ENCODE measurements around the gene SESN2.
"Not testable (repeated sequence)": the region's sequence is repeated elsewhere in the genome, so short reads cannot be mapped to it uniquely, and the experiment has no call there.

SESN2 gene

DNA sequence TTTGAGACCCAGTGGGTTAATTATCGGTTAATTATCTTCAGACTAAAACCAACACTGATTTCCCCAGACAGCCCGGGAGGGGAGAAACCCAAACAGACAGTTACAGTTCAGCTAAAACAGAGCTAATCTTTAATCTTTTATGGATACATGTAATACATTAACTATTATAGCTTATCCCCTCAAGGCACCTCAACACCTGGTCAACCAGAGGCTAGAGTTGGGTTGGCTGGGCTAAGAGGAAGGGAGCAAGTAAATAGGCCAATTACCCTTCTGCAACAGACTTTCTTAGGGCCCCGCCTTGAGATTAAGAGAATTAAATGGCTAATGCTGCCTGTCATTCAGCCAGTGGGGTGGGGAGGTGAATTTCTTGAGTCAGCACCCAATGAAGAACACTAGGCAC, 62.9 kb downstream of the SESN2 start:
- DNase-seq (ENCODE audit: low read depth, low spot score) = no peak

DNA sequence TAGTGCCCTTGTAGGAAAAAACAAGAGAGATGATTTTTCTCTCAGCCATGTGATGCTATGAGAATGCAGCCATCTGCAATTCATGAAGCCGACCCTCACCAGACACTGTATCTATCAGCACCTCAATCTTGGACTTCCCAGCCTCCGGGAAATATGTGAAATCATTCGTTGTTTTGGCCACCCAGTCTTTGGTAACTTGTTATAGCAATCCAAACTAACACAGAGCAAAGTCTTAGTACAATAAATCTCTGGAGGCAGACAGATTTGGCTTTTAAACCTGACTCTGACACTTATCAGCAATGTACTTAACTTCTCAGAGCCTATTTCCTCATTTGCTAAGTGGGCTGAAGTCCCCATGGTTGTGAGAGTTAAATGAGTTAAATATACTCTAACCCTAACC, 64.4 kb downstream of the SESN2 start:
- H3K27me3 ChIP-seq (ENCODE audit: insufficient read depth, insufficient read length) = no peaks in the 10 kb centered on the region
- DNase-seq (ENCODE audit: low read depth, low spot score) = no peak
- H3K4me3 ChIP-seq (ENCODE audit: insufficient read length, low read depth) = no peak overlapping the region
- H3K9me3 ChIP-seq (ENCODE audit: insufficient read depth, low read length) = no peaks in the 10 kb centered on the region
- H3K4me1 ChIP-seq (ENCODE audit: insufficient read depth, insufficient read length) = no peaks in the 10 kb centered on the region
- no peaks in the 10 kb centered on the region for H3K36me3 ChIP-seq (ENCODE audit: insufficient read depth, insufficient read length, low read length)
- TF ChIP-seq YY1 (IDR thresholded peaks at IDR 0.05; ENCODE audit: insufficient read depth, insufficient read length) = no peak
- TF ChIP-seq SUZ12 (IDR thresholded peaks at IDR 0.05; ENCODE audit: extremely low read depth, insufficient read depth, insufficient read length) = no peak
- no peak for TF ChIP-seq ZNF274 (IDR thresholded peaks at IDR 0.05; ENCODE audit: low read depth, low read length)
- H3K9ac ChIP-seq (ENCODE audit: insufficient read length, low read depth) = no peak overlapping the region

More for the DNA sequence above, 62.9 kb downstream of the SESN2 start:
- no peaks in the 10 kb centered on the region for H3K27me3 ChIP-seq (ENCODE audit: insufficient read depth, insufficient read length)
- no peaks in the 10 kb centered on the region for H3K4me1 ChIP-seq (ENCODE audit: insufficient read depth, insufficient read length)
- no peak overlapping the region for H3K9ac ChIP-seq (ENCODE audit: insufficient read length, low read depth)
- H3K36me3 ChIP-seq (ENCODE audit: insufficient read depth, insufficient read length, low read length) = no peaks in the 10 kb centered on the region
- H3K4me3 ChIP-seq (ENCODE audit: insufficient read length, low read depth) = no peak overlapping the region
- H3K9me3 ChIP-seq (ENCODE audit: insufficient read depth, low read length) = no peaks in the 10 kb centered on the region
- TF ChIP-seq SUZ12 (IDR thresholded peaks at IDR 0.05; ENCODE audit: extremely low read depth, insufficient read depth, insufficient read length) (no peak), YY1 (IDR thresholded peaks at IDR 0.05; ENCODE audit: insufficient read depth, insufficient read length) (no peak), ZNF274 (IDR thresholded peaks at IDR 0.05; ENCODE audit: low read depth, low read length) (no peak)

DNA sequence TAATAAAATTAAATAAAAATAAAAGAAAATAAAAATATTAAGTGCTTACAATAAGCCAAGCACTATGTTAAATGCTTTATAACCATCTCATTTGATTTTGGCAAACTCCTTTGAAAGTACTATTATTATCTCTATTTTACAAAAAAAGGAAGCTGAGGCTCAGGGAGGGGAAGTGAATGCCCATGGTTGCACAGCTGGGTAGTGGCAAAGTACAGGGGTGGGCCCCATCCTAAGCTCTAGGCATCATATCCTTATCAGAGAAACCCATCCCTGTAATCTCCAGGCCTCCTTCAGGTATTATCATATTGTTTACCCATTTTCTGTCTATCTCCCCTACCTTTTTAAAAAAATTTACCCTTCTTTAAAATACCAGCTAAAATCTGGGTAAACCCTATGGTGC, 67.2 kb downstream of the SESN2 start:
- Histone ChIP-seq H3K27me3 (ENCODE audit: insufficient read depth, insufficient read length) (no peaks in the 10 kb centered on the region), H3K4me3 (ENCODE audit: insufficient read length, low read depth) (no peak overlapping the region), H3K9ac (ENCODE audit: insufficient read length, low read depth) (no peak overlapping the region), H3K36me3 (ENCODE audit: insufficient read depth, insufficient read length, low read length) (peaks cover 13% of the 10 kb centered on the region), H3K9me3 (ENCODE audit: insufficient read depth, low read length) (no peaks in the 10 kb centered on the region), H3K4me1 (ENCODE audit: insufficient read depth, insufficient read length) (no peaks in the 10 kb centered on the region)
- TF ChIP-seq YY1 (IDR thresholded peaks at IDR 0.05; ENCODE audit: insufficient read depth, insufficient read length) = no peak
- TF ChIP-seq ZNF274 (IDR thresholded peaks at IDR 0.05; ENCODE audit: low read depth, low read length) = no peak
- no peak for TF ChIP-seq SUZ12 (IDR thresholded peaks at IDR 0.05; ENCODE audit: extremely low read depth, insufficient read depth, insufficient read length)
- no peak for DNase-seq (ENCODE audit: low read depth, low spot score)

DNA sequence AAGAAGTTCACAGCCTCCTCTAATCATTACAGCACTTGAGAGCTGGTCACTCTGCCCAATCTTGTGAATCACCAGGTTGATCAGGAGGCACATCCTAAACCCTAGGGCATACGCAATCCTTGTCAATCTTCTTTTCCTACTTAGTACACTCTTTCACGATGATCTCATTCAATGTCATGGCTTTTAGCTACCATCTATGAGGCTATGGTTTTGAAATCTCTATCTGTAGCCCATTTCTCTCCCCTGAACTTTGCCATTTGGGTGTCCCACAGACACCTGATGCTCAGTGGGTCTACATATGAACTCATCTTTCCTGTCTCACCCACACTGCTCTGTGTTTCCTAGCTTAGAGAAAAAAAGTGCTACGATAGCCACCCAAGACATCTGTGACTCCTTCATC, 67.7 kb downstream of the SESN2 start:
- no peak overlapping the region for H3K9ac ChIP-seq (ENCODE audit: insufficient read length, low read depth)
- DNase-seq (ENCODE audit: low read depth, low spot score) = no peak
- no peaks in the 10 kb centered on the region for H3K4me1 ChIP-seq (ENCODE audit: insufficient read depth, insufficient read length)
- TF ChIP-seq YY1 (IDR thresholded peaks at IDR 0.05; ENCODE audit: insufficient read depth, insufficient read length) = no peak
- TF ChIP-seq SUZ12 (IDR thresholded peaks at IDR 0.05; ENCODE audit: extremely low read depth, insufficient read depth, insufficient read length) = no peak
- no peak for TF ChIP-seq ZNF274 (IDR thresholded peaks at IDR 0.05; ENCODE audit: low read depth, low read length)
- no peaks in the 10 kb centered on the region for H3K27me3 ChIP-seq (ENCODE audit: insufficient read depth, insufficient read length)
- no peak overlapping the region for H3K4me3 ChIP-seq (ENCODE audit: insufficient read length, low read depth)
- peaks cover 17% of the 10 kb centered on the region for H3K36me3 ChIP-seq (ENCODE audit: insufficient read depth, insufficient read length, low read length)
- H3K9me3 ChIP-seq (ENCODE audit: insufficient read depth, low read length) = no peaks in the 10 kb centered on the region

DNA sequence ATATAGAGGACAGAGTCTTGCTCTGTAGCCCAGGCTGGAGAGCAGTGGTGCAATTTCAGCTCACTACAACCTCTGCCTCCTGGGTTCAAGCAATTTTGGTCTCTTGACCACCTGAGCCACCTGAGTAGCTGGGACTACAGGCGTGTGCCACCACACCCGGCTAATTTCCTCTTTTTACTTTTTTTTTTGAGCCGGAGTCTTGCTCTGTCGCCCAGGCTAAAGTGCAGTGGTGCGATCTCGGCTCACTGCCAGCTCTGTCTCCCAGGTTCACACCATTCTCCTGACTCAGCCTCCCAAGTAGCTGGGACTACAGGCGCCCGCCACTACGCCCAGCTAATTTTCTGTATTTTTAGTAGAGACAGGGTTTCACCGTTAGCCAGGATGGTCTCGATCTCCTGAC, 68.1 kb downstream of the SESN2 start:
- not testable (repeated sequence) for DNase-seq (ENCODE audit: low read depth, low spot score); H3K4me1 ChIP-seq (ENCODE audit: insufficient read depth, insufficient read length); H3K27me3 ChIP-seq (ENCODE audit: insufficient read depth, insufficient read length); H3K4me3 ChIP-seq (ENCODE audit: insufficient read length, low read depth); H3K9me3 ChIP-seq (ENCODE audit: insufficient read depth, low read length); H3K9ac ChIP-seq (ENCODE audit: insufficient read length, low read depth)
- H3K36me3 ChIP-seq (ENCODE audit: insufficient read depth, insufficient read length, low read length) = peaks cover 22% of the 10 kb centered on the region

DNA sequence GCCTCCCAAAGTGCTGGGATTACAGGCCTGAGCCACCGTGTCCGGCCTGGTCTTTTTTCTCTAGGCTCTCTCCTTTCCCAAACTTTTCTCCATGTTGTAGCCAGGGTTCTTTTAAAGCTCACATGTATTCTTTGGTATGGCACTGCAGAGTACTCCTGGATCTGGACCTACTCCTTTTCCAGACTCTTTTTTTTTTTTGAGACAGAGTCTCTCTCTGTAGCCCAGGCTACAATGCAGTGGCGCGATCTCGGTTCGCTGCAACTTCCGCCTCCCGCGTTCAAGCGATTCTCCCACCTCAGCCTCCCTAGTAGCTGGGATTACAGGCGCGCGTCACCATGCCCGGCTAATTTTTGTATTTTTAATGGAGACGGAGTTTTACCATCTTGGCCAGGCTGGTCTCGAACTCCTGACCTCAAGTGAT, 68.9 kb downstream of the SESN2 start:
- peaks cover 29% of the 10 kb centered on the region for H3K36me3 ChIP-seq (ENCODE audit: insufficient read depth, insufficient read length, low read length)
- peak overlapping the region; percentile 90 for H3K9ac ChIP-seq (ENCODE audit: insufficient read length, low read depth)
- no peaks in the 10 kb centered on the region for H3K9me3 ChIP-seq (ENCODE audit: insufficient read depth, low read length)
- TF ChIP-seq ZNF274 (IDR thresholded peaks at IDR 0.05; ENCODE audit: low read depth, low read length) = no peak
- TF ChIP-seq YY1 (IDR thresholded peaks at IDR 0.05; ENCODE audit: insufficient read depth, insufficient read length) = no peak
- no peak for TF ChIP-seq SUZ12 (IDR thresholded peaks at IDR 0.05; ENCODE audit: extremely low read depth, insufficient read depth, insufficient read length)
- no peaks in the 10 kb centered on the region for H3K4me1 ChIP-seq (ENCODE audit: insufficient read depth, insufficient read length)
- H3K27me3 ChIP-seq (ENCODE audit: insufficient read depth, insufficient read length) = no peaks in the 10 kb centered on the region
- DNase-seq (ENCODE audit: low read depth, low spot score) = no peak
- H3K4me3 ChIP-seq (ENCODE audit: insufficient read length, low read depth) = peak overlapping the region; percentile 60

DNA sequence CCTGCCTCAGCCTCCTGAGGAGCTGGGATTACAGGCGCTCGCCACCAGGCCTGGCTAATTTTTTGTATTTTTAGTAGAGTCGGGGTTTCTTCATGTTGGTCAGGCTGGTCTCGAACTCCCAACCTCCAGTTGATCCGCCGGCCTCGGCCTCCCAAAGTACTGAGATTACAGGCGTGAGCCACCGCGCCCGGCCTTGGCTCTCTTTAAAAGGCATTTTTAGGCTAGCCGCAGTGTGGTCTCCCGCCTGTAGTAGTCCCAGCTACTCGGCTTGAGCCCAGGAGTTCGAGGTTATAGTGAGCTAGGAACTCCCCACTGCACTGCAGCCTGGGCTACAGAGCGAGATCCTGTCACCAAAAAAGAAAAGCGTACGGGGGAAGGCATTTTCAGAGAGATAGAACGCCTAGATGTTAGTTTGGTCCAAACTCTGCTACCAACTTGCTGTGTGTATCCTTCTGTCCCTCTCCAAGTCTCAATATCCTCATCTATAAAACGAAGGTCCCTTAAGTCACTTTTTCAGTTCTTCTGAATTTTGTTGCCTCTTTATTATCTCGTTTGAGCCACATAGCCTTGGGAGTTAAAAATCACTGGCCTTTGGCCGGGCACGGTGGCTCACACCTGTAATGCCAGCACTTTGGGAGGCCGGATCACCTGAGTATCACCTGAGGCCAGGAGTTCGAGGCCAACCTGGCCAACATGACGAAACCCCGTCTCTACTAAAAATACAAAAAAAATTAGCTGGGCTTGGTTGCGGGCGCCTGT, 70.3 kb downstream of the SESN2 start:
- DNase-seq (ENCODE audit: low read depth, low spot score) = peak; percentile 28
- peak overlapping the region; percentile 60 for H3K4me3 ChIP-seq (ENCODE audit: insufficient read length, low read depth)
- no peaks in the 10 kb centered on the region for H3K4me1 ChIP-seq (ENCODE audit: insufficient read depth, insufficient read length)
- H3K9me3 ChIP-seq (ENCODE audit: insufficient read depth, low read length) = no peaks in the 10 kb centered on the region
- no peaks in the 10 kb centered on the region for H3K27me3 ChIP-seq (ENCODE audit: insufficient read depth, insufficient read length)
- H3K9ac ChIP-seq (ENCODE audit: insufficient read length, low read depth) = peak overlapping the region; percentile 90
- TF ChIP-seq ZNF274 (IDR thresholded peaks at IDR 0.05; ENCODE audit: low read depth, low read length) (no peak), SUZ12 (IDR thresholded peaks at IDR 0.05; ENCODE audit: extremely low read depth, insufficient read depth, insufficient read length) (no peak), YY1 (IDR thresholded peaks at IDR 0.05; ENCODE audit: insufficient read depth, insufficient read length) (no peak)
- H3K36me3 ChIP-seq (ENCODE audit: insufficient read depth, insufficient read length, low read length) = peaks cover 40% of the 10 kb centered on the region
